ENCODE results near the gene MS4A7. TPM values are rescaled to one million over a fixed set of nuclear protein-coding genes. Genes with fewer than 3 reads are reported as not detected.
"Not testable (repeated sequence)": the region's sequence is repeated elsewhere in the genome, so short reads cannot be mapped to it uniquely, and the experiment has no call there.

MS4A7 gene
- not detected for polyA plus RNA-seq (2013, experiment 1 of 2; ENCODE audit: insufficient read length)
- not detected for polyA plus RNA-seq (2013, experiment 2 of 2; ENCODE audit: insufficient read length)

- DNase-seq = no peak
Observed at GRCh38 chr11:60378354-60378753, at the start of gene MS4A7. TSS of gene MS4A7 (plus strand) at chr11:60378532. CDS start at chr11:60383142, 4,610 bp downstream.

- no peak for DNase-seq
Observed at GRCh38 chr11:60332846-60333245, 45.5 kb upstream of the MS4A7 start.

- peak; percentile 41 for DNase-seq
Observed at GRCh38 chr11:60334005-60334620, 44.2 kb upstream of the MS4A7 start.

- DNase-seq = no peak
Observed at GRCh38 chr11:60336767-60337391, 41.5 kb upstream of the MS4A7 start.

- DNase-seq = no peak
Observed at GRCh38 chr11:60338053-60338452, 40.3 kb upstream of the MS4A7 start.

- DNase-seq = no peak
Observed at GRCh38 chr11:60339356-60339755, 39.0 kb upstream of the MS4A7 start.

GRCh38 chr11:60343094-60343704 is 35.1 kb upstream of the MS4A7 start:
- DNase-seq = no peak

GRCh38 chr11:60344146-60344545 is 34.2 kb upstream of the MS4A7 start:
- DNase-seq = no peak

GRCh38 chr11:60345489-60345888 is 32.8 kb upstream of the MS4A7 start:
- DNase-seq = peak; percentile 2

- no peak for DNase-seq
Observed at GRCh38 chr11:60347084-60347797, 31.1 kb upstream of the MS4A7 start.

GRCh38 chr11:60348116-60348515 is 30.2 kb upstream of the MS4A7 start:
- no peak for DNase-seq

- no peak for DNase-seq
Observed at GRCh38 chr11:60349990-60350389, 28.3 kb upstream of the MS4A7 start.

GRCh38 chr11:60357771-60358170 is 20.6 kb upstream of the MS4A7 start:
- DNase-seq = no peak

- DNase-seq = no peak
Observed at GRCh38 chr11:60360621-60361020, 17.7 kb upstream of the MS4A7 start.

- DNase-seq = no peak
Observed at GRCh38 chr11:60362241-60362640, 16.1 kb upstream of the MS4A7 start.

GRCh38 chr11:60363542-60364470 is 14.5 kb upstream of the MS4A7 start:
- peak; percentile 50 for DNase-seq

- DNase-seq = not testable (repeated sequence)
Observed at GRCh38 chr11:60366262-60366904, 11.9 kb upstream of the MS4A7 start.

GRCh38 chr11:60367009-60367408 is 11.3 kb upstream of the MS4A7 start:
- DNase-seq = no peak

- no peak for DNase-seq
Observed at GRCh38 chr11:60367896-60368295, 10.4 kb upstream of the MS4A7 start.

GRCh38 chr11:60370252-60370810 is 8.0 kb upstream of the MS4A7 start:
- DNase-seq = no peak

- DNase-seq = no peak
Observed at GRCh38 chr11:60370811-60371298, 7.5 kb upstream of the MS4A7 start.

All from fibroblast of skin of back (primary cell).